Hepatocyte (in vitro differentiated cells): ENCODE results near the gene TSPAN16.

Experiments
- EZH2phosphoT487 ChIP-seq: fragments of 200-600 bp; sonication (generic); IDR thresholded peaks from one replicate; pipeline ENCODE4 v1.6.1; 2018; ENCODE audit warnings: antibody characterized with exemption, mild to moderate bottlenecking, low read depth, moderate library complexity; ENCODE audit not compliant: unreplicated experiment, severe bottlenecking
- TF ChIP-seq, protein P1 (sequence below): fragments of 200-600 bp; sonication (generic); IDR thresholded peaks from 2 replicates; pipeline ENCODE4 v1.5.1; 2016; ENCODE audit warnings: antibody characterized with exemption, mild to moderate bottlenecking; ENCODE audit not compliant: poor library complexity

DNA sequence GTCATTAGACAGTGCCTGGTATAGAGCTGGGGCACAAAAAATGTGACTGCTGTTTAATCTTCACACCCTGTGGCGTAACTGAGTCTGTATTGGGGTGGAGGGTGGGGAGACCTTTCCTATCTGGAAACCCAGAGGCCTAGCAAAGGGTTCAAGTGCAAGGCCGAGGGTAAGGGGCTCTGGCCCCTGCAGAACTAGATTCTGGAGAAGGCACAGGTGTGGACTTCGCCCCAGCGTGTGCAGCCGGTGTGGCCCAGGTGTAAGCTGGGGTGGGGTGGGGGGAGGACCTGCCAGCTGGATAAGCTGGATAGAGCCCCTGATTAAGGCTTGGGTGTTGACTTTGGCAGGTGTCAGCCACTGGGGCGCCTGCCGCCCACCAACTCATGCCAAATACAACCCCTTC lies 42.2 kb downstream of the TSPAN16 start:
- TF ChIP-seq, protein P1, sequence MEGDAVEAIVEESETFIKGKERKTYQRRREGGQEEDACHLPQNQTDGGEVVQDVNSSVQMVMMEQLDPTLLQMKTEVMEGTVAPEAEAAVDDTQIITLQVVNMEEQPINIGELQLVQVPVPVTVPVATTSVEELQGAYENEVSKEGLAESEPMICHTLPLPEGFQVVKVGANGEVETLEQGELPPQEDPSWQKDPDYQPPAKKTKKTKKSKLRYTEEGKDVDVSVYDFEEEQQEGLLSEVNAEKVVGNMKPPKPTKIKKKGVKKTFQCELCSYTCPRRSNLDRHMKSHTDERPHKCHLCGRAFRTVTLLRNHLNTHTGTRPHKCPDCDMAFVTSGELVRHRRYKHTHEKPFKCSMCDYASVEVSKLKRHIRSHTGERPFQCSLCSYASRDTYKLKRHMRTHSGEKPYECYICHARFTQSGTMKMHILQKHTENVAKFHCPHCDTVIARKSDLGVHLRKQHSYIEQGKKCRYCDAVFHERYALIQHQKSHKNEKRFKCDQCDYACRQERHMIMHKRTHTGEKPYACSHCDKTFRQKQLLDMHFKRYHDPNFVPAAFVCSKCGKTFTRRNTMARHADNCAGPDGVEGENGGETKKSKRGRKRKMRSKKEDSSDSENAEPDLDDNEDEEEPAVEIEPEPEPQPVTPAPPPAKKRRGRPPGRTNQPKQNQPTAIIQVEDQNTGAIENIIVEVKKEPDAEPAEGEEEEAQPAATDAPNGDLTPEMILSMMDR, result no peak
- no peak for TF ChIP-seq EZH2phosphoT487
